ENCODE measurements around the gene CRX. TPM values are rescaled to one million over a fixed set of nuclear protein-coding genes. Genes with fewer than 3 reads are reported as not detected.
"Not testable (repeated sequence)": the region's sequence is repeated elsewhere in the genome, so short reads cannot be mapped to it uniquely, and the experiment has no call there.

CRX gene
- polyA plus RNA-seq (ENCODE audit: insufficient read length in 3 of 3), result under 1 TPM in 1 of 3 donors, not detected in 2; 0.04 TPM
- long read RNA-seq, donor 1, result 0 reads
- long read RNA-seq, donor 2, result 0 reads
- long read RNA-seq, donor 3, partial matches to known transcripts, result 0 of 1 reads
- long read RNA-seq, donor 3, other reads (novel, unspliced or antisense), result 0 of 1 reads
- long read RNA-seq, donor 4, result 0 reads
- long read RNA-seq, donor 5, result 0 reads
- long read RNA-seq, donor 6, result 0 reads
- long read RNA-seq, donor 7, partial matches to known transcripts, result 0 of 1 reads
- long read RNA-seq, donor 7, other reads (novel, unspliced or antisense), result 0 of 1 reads
- long read RNA-seq, donor 8, result 0 reads
- long read RNA-seq, donor 9, partial matches to known transcripts, result 0 of 1 reads
- long read RNA-seq, donor 9, other reads (novel, unspliced or antisense), result 0 of 1 reads
- long read RNA-seq, donor 10, result 0 reads
- long read RNA-seq, donor 11, result 0 reads
- long read RNA-seq, donor 12, result 0 reads
- long read RNA-seq, donor 13, partial matches to known transcripts, result 0 of 1 reads
- long read RNA-seq, donor 13, other reads (novel, unspliced or antisense), result 0 of 1 reads
- long read RNA-seq, donor 14, result 0 reads
- long read RNA-seq, donor 15, partial matches to known transcripts, result 0 of 2 reads
- long read RNA-seq, donor 15, other reads (novel, unspliced or antisense), result 0 of 2 reads
- long read RNA-seq, donor 16, result 0 reads

DNA sequence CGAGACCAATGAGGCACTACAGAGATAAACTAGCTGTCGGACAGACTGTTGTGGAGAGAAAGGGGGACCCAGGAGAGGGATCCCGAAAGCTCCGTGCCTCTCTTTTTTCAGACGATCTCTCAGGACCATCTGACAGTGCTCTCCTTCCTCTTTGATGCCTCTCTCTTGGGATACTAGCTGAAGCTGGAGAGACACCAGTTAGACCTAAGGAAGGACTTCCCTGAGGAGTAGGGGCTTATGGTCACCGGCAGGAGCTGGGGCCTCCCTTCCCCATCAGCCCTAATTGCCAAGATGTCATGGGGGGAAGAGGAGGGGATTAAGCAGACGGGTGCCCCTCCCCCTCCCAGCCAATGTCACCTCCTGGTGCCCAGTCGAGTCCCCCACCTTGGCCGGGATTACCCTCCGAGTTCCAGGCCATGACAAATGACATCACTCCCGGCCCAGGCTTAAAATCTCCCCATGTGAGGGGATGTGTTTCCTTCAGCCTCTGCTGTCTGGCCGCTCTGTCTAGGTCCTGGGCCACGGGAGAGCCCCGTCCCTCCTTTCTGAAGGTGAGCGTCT, at the start of gene CRX:
CRX (plus strand) TSS at position 478 of the 561 bp plus-strand sequence. CDS start 12,507 bp downstream, outside the sequence.
- no peak for DNase-seq (ENCODE audit: extremely low read depth in 1 of 11, low read depth in 9 of 11, low spot score in 4 of 11)

GRCh38 chr19:47776568-47776967, 45.2 kb upstream of the CRX start:
- no peak for DNase-seq (ENCODE audit: extremely low read depth in 1 of 11, low read depth in 9 of 11, low spot score in 4 of 11)

GRCh38 chr19:47777245-47778048, 44.3 kb upstream of the CRX start:
- not testable (repeated sequence) for DNase-seq (ENCODE audit: extremely low read depth in 1 of 11, low read depth in 9 of 11, low spot score in 4 of 11)

DNA sequence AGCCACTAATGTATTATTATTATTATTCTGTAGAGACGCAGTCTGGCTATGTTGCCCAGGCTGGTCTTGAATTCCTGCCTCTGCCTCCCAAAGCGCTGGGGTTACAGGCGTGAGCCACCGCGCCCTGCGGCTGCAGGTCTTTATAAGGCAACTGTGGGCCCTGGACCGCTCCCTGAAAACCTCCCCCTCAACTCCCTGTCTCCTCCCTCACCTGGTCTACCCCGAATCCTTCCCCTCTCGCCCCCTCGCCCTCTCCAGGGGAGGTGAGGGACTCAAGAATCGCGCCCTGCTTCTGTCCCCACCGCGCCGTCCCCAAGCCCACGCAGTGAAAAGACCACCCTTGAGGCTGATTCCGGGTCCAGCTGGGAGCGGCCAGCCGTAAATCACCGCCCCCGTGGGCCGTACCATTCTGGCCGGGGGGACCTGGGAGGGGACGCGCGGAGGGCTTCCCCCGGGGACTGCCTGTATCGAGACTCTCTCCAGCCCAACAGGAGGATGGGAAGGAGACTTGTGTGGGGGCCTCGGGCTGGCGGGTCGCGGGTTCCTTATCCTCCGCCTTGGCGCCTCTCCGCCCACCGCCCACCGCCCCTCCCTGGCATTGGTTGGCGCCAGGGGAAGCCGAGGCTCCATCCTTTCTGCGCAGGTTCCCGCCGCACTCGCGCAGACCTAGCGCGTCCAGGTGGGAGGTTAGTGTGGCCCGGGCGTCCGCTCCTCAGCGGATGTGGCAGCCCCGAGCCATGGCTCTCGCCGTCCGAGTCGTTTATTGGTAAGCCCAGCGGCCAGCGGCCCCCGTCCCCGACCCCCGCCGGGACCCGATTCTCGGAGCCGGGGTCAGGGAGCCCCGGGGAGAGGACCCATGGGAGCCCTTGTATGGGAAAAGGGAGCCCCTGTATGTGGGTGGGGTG, 43.4 kb upstream of the CRX start, which contains the start of gene SELENOW:
SELENOW (plus strand) TSS at position 655 of the 905 bp plus-strand sequence; CDS start at position 738, 83 bp downstream.
- peak in 10 of 11 donors; percentile 55 to 84 (median 75) for DNase-seq (ENCODE audit: extremely low read depth in 1 of 11, low read depth in 9 of 11, low spot score in 4 of 11)

GRCh38 chr19:47778954-47779351, 42.8 kb upstream of the CRX start:
- DNase-seq (ENCODE audit: extremely low read depth in 1 of 11, low read depth in 9 of 11, low spot score in 4 of 11), result no peak

DNA sequence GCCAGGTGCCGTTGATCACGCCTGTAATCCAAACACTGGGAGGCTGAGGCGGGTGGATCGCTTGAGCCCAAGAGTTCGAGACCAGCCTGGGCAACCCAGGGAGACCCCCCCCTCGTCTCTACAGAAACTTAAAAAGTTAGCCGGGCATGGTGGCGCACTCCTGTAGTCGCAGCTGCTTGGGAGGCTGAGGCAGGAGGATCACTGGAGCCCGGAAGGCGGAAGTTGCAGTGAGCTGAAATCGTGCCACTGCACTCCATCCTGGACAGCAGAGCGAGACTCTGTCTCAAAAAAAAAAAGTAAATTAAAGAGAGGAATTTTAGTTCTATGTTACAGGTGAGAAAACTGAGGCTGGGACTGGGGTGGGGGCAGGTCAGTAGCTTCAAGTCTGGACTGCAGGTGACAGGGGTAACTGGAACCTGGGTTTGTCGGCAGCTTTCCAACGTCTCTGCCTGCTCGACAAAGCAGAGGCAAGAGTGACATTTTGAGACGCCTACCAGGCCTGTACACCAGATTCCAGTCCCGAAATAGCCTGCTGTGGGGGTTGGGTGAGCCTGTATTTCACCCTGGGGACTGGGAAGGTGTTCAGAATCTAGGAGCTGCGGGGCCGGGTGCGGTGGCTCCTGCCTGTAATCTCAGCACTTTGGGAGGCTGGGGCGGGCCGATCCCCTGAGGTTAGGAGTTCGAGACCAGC, 42.1 kb upstream of the CRX start:
- no peak for DNase-seq (ENCODE audit: extremely low read depth in 1 of 11, low read depth in 9 of 11, low spot score in 4 of 11)

- DNase-seq (ENCODE audit: extremely low read depth in 1 of 11, low read depth in 9 of 11, low spot score in 4 of 11), result no peak
These were observed 41.6 kb upstream of the CRX start for GRCh38 chr19:47780215-47780551.

GRCh38 chr19:47781590-47782262, 40.0 kb upstream of the CRX start:
- DNase-seq (ENCODE audit: extremely low read depth in 1 of 11, low read depth in 9 of 11, low spot score in 4 of 11), result no peak

DNA sequence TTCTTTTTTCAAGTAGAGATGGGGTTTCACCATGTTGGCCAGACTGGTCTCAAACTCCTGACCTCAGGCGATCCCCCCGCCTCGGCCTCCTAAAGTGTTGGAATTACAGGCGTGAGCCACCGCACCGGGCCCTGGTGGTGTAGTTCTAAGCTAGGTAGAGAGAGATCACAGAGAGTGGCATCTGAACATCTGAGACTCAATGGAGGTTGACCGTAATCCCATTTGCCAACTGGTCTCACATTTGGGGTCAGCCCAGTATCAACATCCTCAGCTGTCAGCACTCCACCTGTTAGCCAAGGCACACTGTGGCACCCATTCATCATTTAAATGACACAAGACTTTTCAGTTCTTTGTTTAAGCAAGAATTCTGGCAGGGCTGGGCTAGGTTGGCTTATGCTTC, 35.2 kb upstream of the CRX start:
- no peak for DNase-seq (ENCODE audit: extremely low read depth in 1 of 11, low read depth in 9 of 11, low spot score in 4 of 11)

DNA sequence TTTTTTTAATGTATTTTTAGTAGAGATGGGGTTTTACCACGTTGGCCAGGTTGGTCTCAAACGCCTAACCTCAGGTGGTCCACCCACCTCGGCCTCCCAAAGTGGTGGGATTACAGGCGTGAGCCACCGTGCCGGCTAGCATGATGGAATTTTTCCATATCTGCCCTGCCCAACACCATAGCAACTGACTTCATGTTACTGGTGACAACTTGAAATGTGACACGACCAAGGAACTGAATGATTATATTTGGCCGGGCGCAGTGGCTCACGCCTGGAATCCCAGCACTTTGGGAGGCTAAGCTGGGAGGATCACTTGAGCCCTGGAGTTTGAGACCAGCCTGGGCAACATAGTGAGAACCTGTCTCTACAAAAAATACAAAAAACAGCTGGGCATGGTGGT, 34.4 kb upstream of the CRX start:
- DNase-seq (ENCODE audit: extremely low read depth in 1 of 11, low read depth in 9 of 11, low spot score in 4 of 11), result not testable (repeated sequence)

- not testable (repeated sequence) for DNase-seq (ENCODE audit: extremely low read depth in 1 of 11, low read depth in 9 of 11, low spot score in 4 of 11)
These were observed 31.9 kb upstream of the CRX start for GRCh38 chr19:47789811-47790210.

GRCh38 chr19:47790398-47790814, 31.3 kb upstream of the CRX start:
- peak in 1 of 11 donors; percentile 37 for DNase-seq (ENCODE audit: extremely low read depth in 1 of 11, low read depth in 9 of 11, low spot score in 4 of 11)

- DNase-seq (ENCODE audit: extremely low read depth in 1 of 11, low read depth in 9 of 11, low spot score in 4 of 11), result no peak
These were observed 29.1 kb upstream of the CRX start for GRCh38 chr19:47792616-47793015.

GRCh38 chr19:47794526-47794925, 27.2 kb upstream of the CRX start:
- no peak for DNase-seq (ENCODE audit: extremely low read depth in 1 of 11, low read depth in 9 of 11, low spot score in 4 of 11)

DNA sequence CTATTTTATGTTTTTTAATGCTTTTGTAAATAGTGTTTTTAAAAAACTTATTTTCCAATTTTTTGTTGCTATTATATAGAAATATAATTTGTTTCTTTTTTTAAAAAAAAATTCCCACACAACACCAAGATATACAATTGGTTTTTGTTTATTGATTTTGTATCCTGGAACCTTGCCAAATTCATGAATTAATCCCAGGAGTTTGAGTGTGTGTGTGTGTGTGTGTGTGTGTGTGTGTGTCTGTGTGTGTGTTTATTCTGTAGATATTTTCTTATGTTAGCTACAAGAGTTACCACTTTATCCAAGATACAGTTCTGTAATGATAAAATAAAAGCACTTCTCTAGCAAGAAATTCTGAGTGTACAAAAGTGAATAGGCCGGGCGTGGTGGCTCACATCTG, 25.0 kb upstream of the CRX start:
- no peak for DNase-seq (ENCODE audit: extremely low read depth in 1 of 11, low read depth in 9 of 11, low spot score in 4 of 11)

- DNase-seq (ENCODE audit: extremely low read depth in 1 of 11, low read depth in 9 of 11, low spot score in 4 of 11), result no peak
These were observed 23.5 kb upstream of the CRX start for GRCh38 chr19:47797996-47798903.
